ENCODE data around the gene PCDHB7.
"Not testable (repeated sequence)": the region's sequence is repeated elsewhere in the genome, so short reads cannot be mapped to it uniquely, and the experiment has no call there.

PCDHB7 gene

DNA sequence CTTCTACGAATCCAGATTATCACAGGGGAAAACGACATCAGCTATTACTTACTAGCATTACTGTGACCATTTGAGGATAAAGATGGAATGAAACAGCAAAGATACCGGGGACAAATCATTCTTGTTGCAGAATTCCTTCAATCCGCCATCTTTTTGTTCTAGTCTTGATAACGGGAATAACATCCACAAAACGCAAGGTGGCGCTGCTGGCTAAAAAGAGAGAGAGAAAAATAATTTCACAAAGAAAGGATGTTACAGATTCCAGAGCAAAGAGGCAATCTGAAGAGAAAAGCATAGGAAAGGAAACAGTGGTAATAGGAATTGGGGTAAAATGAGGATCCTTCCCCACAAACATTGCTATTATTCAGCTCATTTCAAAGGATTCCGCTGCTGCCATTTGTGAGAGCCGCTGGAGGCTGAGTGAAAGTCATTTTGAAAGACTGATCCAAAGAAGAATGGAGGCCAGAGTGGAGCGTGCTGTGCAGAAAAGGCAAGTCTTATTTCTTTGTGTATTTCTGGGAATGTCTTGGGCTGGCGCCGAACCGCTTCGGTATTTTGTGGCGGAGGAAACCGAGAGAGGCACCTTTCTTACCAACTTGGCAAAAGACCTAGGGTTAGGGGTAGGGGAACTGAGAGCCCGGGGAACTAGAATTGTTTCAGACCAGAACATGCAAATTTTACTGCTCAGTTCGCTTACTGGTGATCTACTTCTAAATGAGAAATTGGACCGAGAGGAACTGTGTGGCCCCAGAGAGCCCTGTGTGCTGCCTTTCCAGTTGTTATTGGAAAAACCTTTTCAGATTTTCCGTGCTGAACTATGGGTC is at the start of gene PCDHB7:
Gene PCDHB7 (plus strand): TSS at position 264 of the 824 bp plus-strand sequence. CDS start 192 bp downstream, at position 456.
- TF ChIP-seq ISL1 (CRISPR knock-in tag; IDR thresholded peaks at IDR 0.05) (no peak), ESRRG (CRISPR knock-in tag; IDR thresholded peaks at IDR 0.05) (no peak), TOX (CRISPR knock-in tag; IDR thresholded peaks at IDR 0.05; ENCODE audit: borderline replicate concordance) (no peak), PPARA (CRISPR knock-in tag; IDR thresholded peaks at IDR 0.05; ENCODE audit: borderline replicate concordance) (no peak), ZFP30 (CRISPR knock-in tag; IDR thresholded peaks at IDR 0.05) (no peak), GLIS3 (CRISPR knock-in tag; IDR thresholded peaks at IDR 0.05) (no peak), ZNF70 (CRISPR knock-in tag; IDR thresholded peaks at IDR 0.05) (no peak), ZFP3 (CRISPR knock-in tag; IDR thresholded peaks at IDR 0.05) (no peak)
- TF ChIP-seq, protein P1, sequence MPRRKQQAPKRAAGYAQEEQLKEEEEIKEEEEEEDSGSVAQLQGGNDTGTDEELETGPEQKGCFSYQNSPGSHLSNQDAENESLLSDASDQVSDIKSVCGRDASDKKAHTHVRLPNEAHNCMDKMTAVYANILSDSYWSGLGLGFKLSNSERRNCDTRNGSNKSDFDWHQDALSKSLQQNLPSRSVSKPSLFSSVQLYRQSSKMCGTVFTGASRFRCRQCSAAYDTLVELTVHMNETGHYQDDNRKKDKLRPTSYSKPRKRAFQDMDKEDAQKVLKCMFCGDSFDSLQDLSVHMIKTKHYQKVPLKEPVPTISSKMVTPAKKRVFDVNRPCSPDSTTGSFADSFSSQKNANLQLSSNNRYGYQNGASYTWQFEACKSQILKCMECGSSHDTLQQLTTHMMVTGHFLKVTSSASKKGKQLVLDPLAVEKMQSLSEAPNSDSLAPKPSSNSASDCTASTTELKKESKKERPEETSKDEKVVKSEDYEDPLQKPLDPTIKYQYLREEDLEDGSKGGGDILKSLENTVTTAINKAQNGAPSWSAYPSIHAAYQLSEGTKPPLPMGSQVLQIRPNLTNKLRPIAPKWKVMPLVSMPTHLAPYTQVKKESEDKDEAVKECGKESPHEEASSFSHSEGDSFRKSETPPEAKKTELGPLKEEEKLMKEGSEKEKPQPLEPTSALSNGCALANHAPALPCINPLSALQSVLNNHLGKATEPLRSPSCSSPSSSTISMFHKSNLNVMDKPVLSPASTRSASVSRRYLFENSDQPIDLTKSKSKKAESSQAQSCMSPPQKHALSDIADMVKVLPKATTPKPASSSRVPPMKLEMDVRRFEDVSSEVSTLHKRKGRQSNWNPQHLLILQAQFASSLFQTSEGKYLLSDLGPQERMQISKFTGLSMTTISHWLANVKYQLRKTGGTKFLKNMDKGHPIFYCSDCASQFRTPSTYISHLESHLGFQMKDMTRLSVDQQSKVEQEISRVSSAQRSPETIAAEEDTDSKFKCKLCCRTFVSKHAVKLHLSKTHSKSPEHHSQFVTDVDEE (CRISPR knock-in tag; IDR thresholded peaks at IDR 0.05) = no peak
- TF ChIP-seq, protein P2, sequence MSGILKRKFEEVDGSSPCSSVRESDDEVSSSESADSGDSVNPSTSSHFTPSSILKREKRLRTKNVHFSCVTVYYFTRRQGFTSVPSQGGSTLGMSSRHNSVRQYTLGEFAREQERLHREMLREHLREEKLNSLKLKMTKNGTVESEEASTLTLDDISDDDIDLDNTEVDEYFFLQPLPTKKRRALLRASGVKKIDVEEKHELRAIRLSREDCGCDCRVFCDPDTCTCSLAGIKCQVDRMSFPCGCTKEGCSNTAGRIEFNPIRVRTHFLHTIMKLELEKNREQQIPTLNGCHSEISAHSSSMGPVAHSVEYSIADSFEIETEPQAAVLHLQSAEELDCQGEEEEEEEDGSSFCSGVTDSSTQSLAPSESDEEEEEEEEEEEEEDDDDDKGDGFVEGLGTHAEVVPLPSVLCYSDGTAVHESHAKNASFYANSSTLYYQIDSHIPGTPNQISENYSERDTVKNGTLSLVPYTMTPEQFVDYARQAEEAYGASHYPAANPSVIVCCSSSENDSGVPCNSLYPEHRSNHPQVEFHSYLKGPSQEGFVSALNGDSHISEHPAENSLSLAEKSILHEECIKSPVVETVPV (CRISPR knock-in tag; IDR thresholded peaks at IDR 0.05) = no peak
- ATAC-seq = peak; percentile 42; the same call in 1 of the 3 replicates

DNA sequence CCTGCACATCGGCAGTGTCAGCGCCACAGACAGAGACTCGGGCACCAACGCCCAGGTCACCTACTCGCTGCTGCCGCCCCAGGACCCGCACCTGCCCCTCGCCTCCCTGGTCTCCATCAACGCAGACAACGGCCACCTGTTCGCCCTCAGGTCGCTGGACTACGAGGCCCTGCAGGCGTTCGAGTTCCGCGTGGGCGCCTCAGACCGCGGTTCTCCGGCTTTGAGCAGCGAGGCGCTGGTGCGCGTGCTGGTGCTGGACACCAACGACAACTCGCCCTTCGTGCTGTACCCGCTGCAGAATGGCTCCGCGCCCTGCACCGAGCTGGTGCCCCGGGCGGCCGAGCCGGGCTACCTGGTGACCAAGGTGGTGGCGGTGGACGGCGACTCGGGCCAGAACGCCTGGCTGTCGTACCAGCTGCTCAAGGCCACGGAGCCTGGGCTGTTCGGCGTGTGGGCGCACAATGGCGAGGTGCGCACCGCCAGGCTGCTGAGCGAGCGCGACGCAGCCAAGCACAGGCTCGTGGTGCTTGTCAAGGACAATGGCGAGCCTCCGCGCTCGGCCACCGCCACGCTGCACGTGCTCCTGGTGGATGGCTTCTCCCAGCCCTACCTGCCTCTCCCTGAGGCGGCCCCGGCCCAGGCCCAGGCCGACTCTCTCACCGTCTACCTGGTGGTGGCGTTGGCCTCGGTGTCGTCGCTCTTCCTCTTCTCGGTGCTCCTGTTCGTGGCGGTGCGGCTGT is 48.9 kb upstream of the PCDHB7 start:
- ATAC-seq = not testable (repeated sequence)

DNA sequence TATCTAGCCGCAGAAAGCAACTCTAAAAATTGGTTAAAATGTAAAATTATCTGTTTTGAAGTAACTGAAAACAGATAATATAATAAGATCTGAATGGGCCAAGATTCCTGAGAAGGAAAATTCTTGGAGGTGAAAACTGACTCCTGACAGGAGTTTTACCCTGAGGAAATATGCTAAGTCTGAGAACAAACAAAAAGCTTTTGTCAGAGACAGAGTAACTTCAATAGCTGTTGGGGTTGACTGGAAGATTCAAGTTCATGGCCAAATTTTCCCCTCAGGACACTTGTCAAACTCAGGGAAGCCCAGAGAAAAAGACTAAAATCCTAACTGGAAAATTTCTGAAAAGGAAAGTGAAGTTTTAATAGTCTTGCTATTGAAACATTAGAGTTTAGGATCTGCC is 45.1 kb upstream of the PCDHB7 start:
- no peak for ATAC-seq

More for the DNA sequence above, 45.1 kb upstream of the PCDHB7 start:
- TF ChIP-seq BACH2 (CRISPR knock-in tag; IDR thresholded peaks at IDR 0.05; ENCODE audit: borderline replicate concordance) = no peak
- TF ChIP-seq ISL1 (CRISPR knock-in tag; IDR thresholded peaks at IDR 0.05) = no peak
- TF ChIP-seq, protein P3, sequence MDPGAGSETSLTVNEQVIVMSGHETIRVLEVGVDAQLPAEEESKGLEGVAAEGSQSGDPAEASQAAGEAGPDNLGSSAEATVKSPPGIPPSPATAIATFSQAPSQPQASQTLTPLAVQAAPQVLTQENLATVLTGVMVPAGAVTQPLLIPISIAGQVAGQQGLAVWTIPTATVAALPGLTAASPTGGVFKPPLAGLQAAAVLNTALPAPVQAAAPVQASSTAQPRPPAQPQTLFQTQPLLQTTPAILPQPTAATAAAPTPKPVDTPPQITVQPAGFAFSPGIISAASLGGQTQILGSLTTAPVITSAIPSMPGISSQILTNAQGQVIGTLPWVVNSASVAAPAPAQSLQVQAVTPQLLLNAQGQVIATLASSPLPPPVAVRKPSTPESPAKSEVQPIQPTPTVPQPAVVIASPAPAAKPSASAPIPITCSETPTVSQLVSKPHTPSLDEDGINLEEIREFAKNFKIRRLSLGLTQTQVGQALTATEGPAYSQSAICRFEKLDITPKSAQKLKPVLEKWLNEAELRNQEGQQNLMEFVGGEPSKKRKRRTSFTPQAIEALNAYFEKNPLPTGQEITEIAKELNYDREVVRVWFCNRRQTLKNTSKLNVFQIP (CRISPR knock-in tag; IDR thresholded peaks at IDR 0.05; ENCODE audit: borderline replicate concordance, low read depth) = no peak
- TF ChIP-seq ZC3H10 (CRISPR knock-in tag; IDR thresholded peaks at IDR 0.05) = no peak
- TF ChIP-seq, protein P1 (CRISPR knock-in tag; IDR thresholded peaks at IDR 0.05) = no peak
- TF ChIP-seq ZNF565 (CRISPR knock-in tag; conservative IDR thresholded peaks at IDR 0.05; ENCODE audit: low read depth) = no peak
- no peak for TF ChIP-seq TCF4 (CRISPR knock-in tag; IDR thresholded peaks at IDR 0.05; ENCODE audit: borderline replicate concordance)
- TF ChIP-seq, protein P4, sequence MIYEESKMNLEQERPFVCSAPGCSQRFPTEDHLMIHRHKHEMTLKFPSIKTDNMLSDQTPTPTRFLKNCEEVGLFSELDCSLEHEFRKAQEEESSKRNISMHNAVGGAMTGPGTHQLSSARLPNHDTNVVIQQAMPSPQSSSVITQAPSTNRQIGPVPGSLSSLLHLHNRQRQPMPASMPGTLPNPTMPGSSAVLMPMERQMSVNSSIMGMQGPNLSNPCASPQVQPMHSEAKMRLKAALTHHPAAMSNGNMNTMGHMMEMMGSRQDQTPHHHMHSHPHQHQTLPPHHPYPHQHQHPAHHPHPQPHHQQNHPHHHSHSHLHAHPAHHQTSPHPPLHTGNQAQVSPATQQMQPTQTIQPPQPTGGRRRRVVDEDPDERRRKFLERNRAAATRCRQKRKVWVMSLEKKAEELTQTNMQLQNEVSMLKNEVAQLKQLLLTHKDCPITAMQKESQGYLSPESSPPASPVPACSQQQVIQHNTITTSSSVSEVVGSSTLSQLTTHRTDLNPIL (CRISPR knock-in tag; IDR thresholded peaks at IDR 0.05; ENCODE audit: low read depth) = no peak

Data from SK-N-SH treated with all-trans-retinoic acid at 6 μM for 48 hours (cell line).